ENCODE measurements around the gene GNE. TPM values are rescaled to one million over a fixed set of nuclear protein-coding genes. Genes with fewer than 3 reads are reported as not detected.

GNE gene
- total and polyA plus RNA-seq, 10 of the 15 experiments (the other 5 are each of a cell fraction or from before 2014, with no cell fraction given) = 4.1 to 13.6 (median 10.7) TPM

DNA sequence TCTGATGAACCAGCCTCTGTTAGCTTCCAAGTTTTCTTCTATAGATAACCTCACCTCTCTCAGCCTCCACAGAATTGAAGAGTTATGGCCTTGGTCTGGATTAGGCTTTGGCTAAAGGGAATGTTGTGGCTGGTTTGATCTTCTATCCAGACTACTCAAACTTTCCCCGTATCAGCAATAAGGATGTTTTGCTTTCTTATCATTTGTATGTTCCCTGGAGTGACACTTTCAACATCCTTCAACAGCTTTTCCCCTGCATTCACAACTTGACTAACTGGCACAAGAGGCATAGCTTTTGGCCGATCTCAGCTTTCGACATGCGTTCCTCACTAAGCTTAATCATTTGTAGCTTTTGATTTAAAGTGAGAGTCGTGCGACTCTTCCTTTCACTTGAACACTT, 28.1 kb upstream of the GNE start (continued):
- TF ChIP-seq BACH1 (IDR thresholded peaks at IDR 0.05; ENCODE audit: borderline replicate concordance) = no peak
- TF ChIP-seq SMAD5 (IDR thresholded peaks at IDR 0.05; ENCODE audit: low read depth) = no peak

- no peak for TF ChIP-seq RELA (IDR thresholded peaks at IDR 0.05; ENCODE audit: borderline replicate concordance, partially characterized antibody)
- TF ChIP-seq RCOR1 (conservative IDR thresholded peaks at IDR 0.05; ENCODE audit: low read depth, low read length) = no peak
- no peak for TF ChIP-seq IKZF1 (conservative IDR thresholded peaks at IDR 0.05)
- H3K27ac ChIP-seq (ENCODE audit: control insufficient read depth, insufficient read depth) = no peak overlapping the region
- ChIA-PET RAD21 (ENCODE audit: unreplicated experiment) (no interaction called here), CTCF (interaction anchor here (0.7 kb wide), 1 partner anchor 1619 kb away, joined by 3 read pairs; no protein-coding TSS in a partner anchor), SMC1A (ENCODE audit: uncharacterized antibody, unreplicated experiment) (no interaction called here), POLR2A (no interaction called here)
- no peaks in the 10 kb centered on the region for H3K79me2 ChIP-seq (ENCODE audit: control insufficient read depth, insufficient read depth, low read length)
- no peaks in the 10 kb centered on the region for H3K36me3 ChIP-seq (ENCODE audit: control insufficient read depth in 2 of 2, insufficient read depth in 2 of 2, low read length in 1 of 2)
- in situ Hi-C loops (cut with MboI) (no loop called here), intact Hi-C loops (cut with micrococcal nuclease; ENCODE audit: unreplicated experiment) (no loop called here)
- DNase-seq (ENCODE audit: low read depth, low spot score) = no peak
- no peaks in the 10 kb centered on the region for H3K4me1 ChIP-seq (ENCODE audit: control insufficient read depth, insufficient read depth, low read length)
- no peak for ATAC-seq
- H3K9me3 ChIP-seq (replicated peaks; ENCODE audit: control insufficient read depth, insufficient read depth, low read length) = no peaks in the 10 kb centered on the region
- H2AFZ ChIP-seq (ENCODE audit: control insufficient read depth, low read depth, low read length) = no peak overlapping the region
- H4K20me1 ChIP-seq (ENCODE audit: control insufficient read depth, insufficient read depth) = no peaks in the 10 kb centered on the region
- BruUV-seq (replicated peaks) = no TSS peak
- no peak overlapping the region for H3K4me3 ChIP-seq
- H3K27me3 ChIP-seq (replicated peaks in 1 of 2; ENCODE audit: control insufficient read depth in 2 of 2, insufficient read depth in 2 of 2, low read length in 1 of 2) = no peaks in the 10 kb centered on the region
- WGBS (ENCODE audit: insufficient coverage, insufficient replicate concordance, low lambda C conversion rate, missing lambda C conversion rate) = 97% methylated on average over 4 of the region's 4 CpGs
- no peak for FAIRE-seq
- H3K4me2 ChIP-seq (ENCODE audit: control insufficient read depth, insufficient read depth) = no peak overlapping the region
- no peak overlapping the region for H3K9ac ChIP-seq (ENCODE audit: control insufficient read depth, insufficient read depth, low read length)
Observed at GRCh38 chr9:36284226-36284625, 26.0 kb upstream of the GNE start.

- POLR2A ChIA-PET = no interaction called here
- no TSS peak for BruUV-seq (replicated peaks)
- DNase-seq (ENCODE audit: low read depth, low spot score) = no peak
- no peak overlapping the region for H3K9ac ChIP-seq (ENCODE audit: control insufficient read depth, insufficient read depth, low read length)
- CTCF ChIA-PET = no interaction called here
- WGBS (ENCODE audit: insufficient coverage, insufficient replicate concordance, low lambda C conversion rate, missing lambda C conversion rate) = 65% methylated on average over 7 of the region's 7 CpGs
- no peak overlapping the region for H3K4me3 ChIP-seq
- H3K9me3 ChIP-seq (replicated peaks; ENCODE audit: control insufficient read depth, insufficient read depth, low read length) = no peaks in the 10 kb centered on the region
- no peak for ATAC-seq
- H3K36me3 ChIP-seq (ENCODE audit: control insufficient read depth in 2 of 2, insufficient read depth in 2 of 2, low read length in 1 of 2) = no peaks in the 10 kb centered on the region
- in situ Hi-C loops (cut with MboI) (no loop called here), intact Hi-C loops (cut with micrococcal nuclease; ENCODE audit: unreplicated experiment) (no loop called here)
- H3K79me2 ChIP-seq (ENCODE audit: control insufficient read depth, insufficient read depth, low read length) = no peaks in the 10 kb centered on the region
- no peak for FAIRE-seq
- H2AFZ ChIP-seq (ENCODE audit: control insufficient read depth, low read depth, low read length) = no peak overlapping the region
- RAD21 ChIA-PET (ENCODE audit: unreplicated experiment) = no interaction called here
- SMC1A ChIA-PET (ENCODE audit: uncharacterized antibody, unreplicated experiment) = no interaction called here
- H3K27ac ChIP-seq (ENCODE audit: control insufficient read depth, insufficient read depth) = no peak overlapping the region
- no peaks in the 10 kb centered on the region for H3K27me3 ChIP-seq (replicated peaks in 1 of 2; ENCODE audit: control insufficient read depth in 2 of 2, insufficient read depth in 2 of 2, low read length in 1 of 2)
- H4K20me1 ChIP-seq (ENCODE audit: control insufficient read depth, insufficient read depth) = no peaks in the 10 kb centered on the region
- H3K4me2 ChIP-seq (ENCODE audit: control insufficient read depth, insufficient read depth) = no peak overlapping the region
- H3K4me1 ChIP-seq (ENCODE audit: control insufficient read depth, insufficient read depth, low read length) = no peaks in the 10 kb centered on the region
- no peak for TF ChIP-seq NFYB (IDR thresholded peaks at IDR 0.05; ENCODE audit: insufficient read depth, low read depth, low read length)
- TF ChIP-seq, protein P1, sequence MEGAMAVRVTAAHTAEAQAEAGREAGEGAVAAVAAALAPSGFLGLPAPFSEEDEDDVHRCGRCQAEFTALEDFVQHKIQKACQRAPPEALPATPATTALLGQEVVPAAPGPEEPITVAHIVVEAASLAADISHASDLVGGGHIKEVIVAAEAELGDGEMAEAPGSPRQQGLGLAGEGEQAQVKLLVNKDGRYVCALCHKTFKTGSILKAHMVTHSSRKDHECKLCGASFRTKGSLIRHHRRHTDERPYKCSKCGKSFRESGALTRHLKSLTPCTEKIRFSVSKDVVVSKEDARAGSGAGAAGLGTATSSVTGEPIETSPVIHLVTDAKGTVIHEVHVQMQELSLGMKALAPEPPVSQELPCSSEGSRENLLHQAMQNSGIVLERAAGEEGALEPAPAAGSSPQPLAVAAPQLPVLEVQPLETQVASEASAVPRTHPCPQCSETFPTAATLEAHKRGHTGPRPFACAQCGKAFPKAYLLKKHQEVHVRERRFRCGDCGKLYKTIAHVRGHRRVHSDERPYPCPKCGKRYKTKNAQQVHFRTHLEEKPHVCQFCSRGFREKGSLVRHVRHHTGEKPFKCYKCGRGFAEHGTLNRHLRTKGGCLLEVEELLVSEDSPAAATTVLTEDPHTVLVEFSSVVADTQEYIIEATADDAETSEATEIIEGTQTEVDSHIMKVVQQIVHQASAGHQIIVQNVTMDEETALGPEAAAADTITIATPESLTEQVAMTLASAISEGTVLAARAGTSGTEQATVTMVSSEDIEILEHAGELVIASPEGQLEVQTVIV (IDR thresholded peaks at IDR 0.05; ENCODE audit: borderline replicate concordance, partially characterized antibody) = no peak
- TF ChIP-seq, protein P2, sequence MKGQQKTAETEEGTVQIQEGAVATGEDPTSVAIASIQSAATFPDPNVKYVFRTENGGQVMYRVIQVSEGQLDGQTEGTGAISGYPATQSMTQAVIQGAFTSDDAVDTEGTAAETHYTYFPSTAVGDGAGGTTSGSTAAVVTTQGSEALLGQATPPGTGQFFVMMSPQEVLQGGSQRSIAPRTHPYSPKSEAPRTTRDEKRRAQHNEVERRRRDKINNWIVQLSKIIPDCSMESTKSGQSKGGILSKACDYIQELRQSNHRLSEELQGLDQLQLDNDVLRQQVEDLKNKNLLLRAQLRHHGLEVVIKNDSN (IDR thresholded peaks at IDR 0.05; ENCODE audit: borderline replicate concordance, extremely low read length, insufficient read depth, low read depth, low read length) = no peak
- TF ChIP-seq SP1 (IDR thresholded peaks at IDR 0.05; ENCODE audit: low read depth, low read length) = no peak
- no peak for TF ChIP-seq NFIC (IDR thresholded peaks at IDR 0.05; ENCODE audit: low read depth, low read length)
- TF ChIP-seq BCLAF1 (IDR thresholded peaks at IDR 0.05) = no peak
Observed at GRCh38 chr9:36282275-36282674, 24.0 kb upstream of the GNE start.

Measured in GM12878 (cell line).